Ishikawa (cell line): ENCODE data around the gene SLC22A3.

ENCODE experiments used
- CREB1 ChIP-seq: IDR thresholded peaks from 2 replicates; pipeline ENCODE4 v1.6.1; 2012; ENCODE audit warnings: low read depth
- EP300 ChIP-seq: IDR thresholded peaks from 2 replicates; pipeline ENCODE4 v1.6.1; 2012; ENCODE audit warnings: borderline replicate concordance
- FOXM1 ChIP-seq: IDR thresholded peaks from 2 replicates; pipeline ENCODE4 v1.6.1; 2012; ENCODE audit warnings: low read depth, borderline replicate concordance
- NFIC ChIP-seq: IDR thresholded peaks from 2 replicates; pipeline ENCODE4 v1.6.1; 2012
- RAD21 ChIP-seq: IDR thresholded peaks from 2 replicates; pipeline ENCODE4 v1.6.1; 2012; ENCODE audit warnings: low read depth
- REST ChIP-seq: IDR thresholded peaks from 2 replicates; pipeline ENCODE4 v1.6.1; 2012; ENCODE audit warnings: low read depth, mild to moderate bottlenecking
- TCF12 ChIP-seq: IDR thresholded peaks from 2 replicates; pipeline ENCODE4 v1.6.1; 2012; ENCODE audit warnings: low read depth
- YY1 ChIP-seq: IDR thresholded peaks from 2 replicates; pipeline ENCODE4 v1.6.1; 2012; ENCODE audit warnings: low read depth

- no peak for TF ChIP-seq NFIC
- no peak for TF ChIP-seq REST
- no peak for TF ChIP-seq EP300
- no peak for TF ChIP-seq FOXM1
- no peak for TF ChIP-seq RAD21
- no peak for TF ChIP-seq YY1
- no peak for TF ChIP-seq TCF12
- TF ChIP-seq CREB1: no peak
Observed at GRCh38 chr6:160462116-160462515, 113.9 kb downstream of the SLC22A3 start.
